Caco-2 (cell line): ENCODE results near the gene FIBCD1. TPM values are rescaled to one million over a fixed set of nuclear protein-coding genes. Genes with fewer than 3 reads are reported as not detected.

Experiments
- BruUV-seq: library from RNA; stranded (reverse); fragments of 400-500 nt; replicated peaks from 2 replicates; lab custom pipeline; 2021; lab: Mats Ljungman, UMichigan
- CTCF ChIA-PET: fragments of 300-600 bp; sonication (Branson Sonifier 250); formaldehyde crosslinking; loops from one replicate; lab custom pipeline; 2022; ENCODE audit warnings: antibody characterized with exemption; lab: Charles Lee
- POLR2A ChIA-PET: fragments of 300-600 bp; sonication (Branson Sonifier 250); formaldehyde crosslinking; loops from one replicate; lab custom pipeline; 2022; ENCODE audit warnings: antibody characterized with exemption; lab: Charles Lee
- DNase-seq, 2 experiments: peaks; one replicate each; pipeline versions ENCODE4 v3.0.0 to v3.0.0-alpha.2; 2020 to 2022
- H3K27me3 ChIP-seq: replicated peaks from 2 replicates; pipeline ENCODE4 v1.6.0; 2011; ENCODE audit warnings: low read length; ENCODE audit not compliant: control insufficient read depth, insufficient read depth
- H3K36me3 ChIP-seq: 2 replicates; pipeline ENCODE4 v1.5.1; 2011; ENCODE audit warnings: low read length; ENCODE audit not compliant: control insufficient read depth, insufficient read depth
- H3K4me1 ChIP-seq: fragments of 250-450 bp; sonication (Bioruptor Pico); 2 replicates; pipeline ENCODE4 v1.5.1; 2020; ENCODE audit warnings: mild to moderate bottlenecking
- H3K4me3 ChIP-seq: 2 replicates; pipeline ENCODE4 v1.5.1; 2011; ENCODE audit warnings: low read depth, mild to moderate bottlenecking, control low read depth, low read length
- H3K9me3 ChIP-seq: fragments of 250-450 bp; sonication (Bioruptor Pico); 2 replicates; pipeline ENCODE4 v1.5.1; 2020; ENCODE audit warnings: mild to moderate bottlenecking, moderate library complexity
- H3K27ac Mint-ChIP-seq: one replicate; pipeline ENCODE4 v1.8.0; 2022; ENCODE audit warnings: mixed read lengths; ENCODE audit not compliant: unreplicated experiment
- H3K27me3 Mint-ChIP-seq: one replicate; pipeline ENCODE4 v1.8.0; 2022; ENCODE audit warnings: mixed read lengths; ENCODE audit not compliant: insufficient read depth, unreplicated experiment
- H3K36me3 Mint-ChIP-seq: one replicate; pipeline ENCODE4 v1.8.0; 2022; ENCODE audit warnings: mild to moderate bottlenecking, mixed read lengths; ENCODE audit not compliant: insufficient read depth, unreplicated experiment
- H3K4me1 Mint-ChIP-seq: one replicate; pipeline ENCODE4 v1.8.0; 2022; ENCODE audit warnings: low read depth, mixed read lengths; ENCODE audit not compliant: unreplicated experiment
- H3K4me3 Mint-ChIP-seq: one replicate; pipeline ENCODE4 v1.8.0; 2022; ENCODE audit warnings: mild to moderate bottlenecking, moderate library complexity, mixed read lengths; ENCODE audit not compliant: unreplicated experiment
- H3K9me3 Mint-ChIP-seq: one replicate; pipeline ENCODE4 v1.8.0; 2022; ENCODE audit warnings: mixed read lengths; ENCODE audit not compliant: unreplicated experiment
- intact Hi-C: fragments of 100-400 bp; cut with micrococcal nuclease; formaldehyde crosslinking; loops from one replicate; pipeline ENCODE4 v1.10.0; 2022; ENCODE audit not compliant: unreplicated experiment
- total RNA-seq: library from RNA; stranded (reverse); gene quantifications from 2 replicates; pipeline ENCODE4 v1.2.3, GENCODE V29; 2022
- TF ChIP-seq, protein P1 (sequence below), 2 experiments: fragments of 200-600 bp in 1 of 2; IDR thresholded peaks; 1 replicate in 1 of 2; 2 replicates in 1 of 2; pipeline versions ENCODE4 v1.5.1 to v1.8.0; 2011 to 2022; ENCODE audit warnings: antibody characterized with exemption in 1 of 2, control low read depth in 1 of 2, inconsistent platforms in 1 of 2, low read depth in 1 of 2, low read length in 1 of 2, mild to moderate bottlenecking in 1 of 2, moderate library complexity in 1 of 2; ENCODE audit not compliant: insufficient read depth in 1 of 2, severe bottlenecking in 1 of 2, unreplicated experiment in 1 of 2

The FIBCD1 gene
- total RNA-seq, 1 experiment from 2014 or later, result not detected

DNA sequence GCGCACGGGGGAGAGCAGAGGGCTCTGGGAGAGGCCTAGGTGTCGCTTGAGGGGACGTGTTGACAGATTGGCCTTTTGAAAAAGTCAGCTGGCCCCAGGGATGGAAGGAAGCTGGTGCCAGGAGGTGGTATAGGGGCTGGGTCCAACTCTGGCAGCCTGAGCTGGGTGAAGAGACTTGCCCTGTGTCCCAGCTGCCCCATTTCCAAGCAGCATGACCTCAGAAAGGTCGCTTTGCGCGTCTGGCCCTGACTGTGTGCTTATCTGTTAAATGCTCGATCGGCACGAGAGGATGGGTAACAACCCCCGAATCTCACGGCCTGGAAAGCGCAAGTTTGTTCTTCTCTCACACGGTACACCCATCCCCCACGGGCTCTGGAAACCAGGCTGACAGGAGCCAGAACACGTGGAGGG, 38.8 kb upstream of the FIBCD1 start:
- CTCF ChIA-PET, result no interaction called here
- POLR2A ChIA-PET, result interaction anchor here (0.7 kb wide), 1 partner anchor 61 kb away, joined by 5 read pairs; no protein-coding TSS in a partner anchor

DNA sequence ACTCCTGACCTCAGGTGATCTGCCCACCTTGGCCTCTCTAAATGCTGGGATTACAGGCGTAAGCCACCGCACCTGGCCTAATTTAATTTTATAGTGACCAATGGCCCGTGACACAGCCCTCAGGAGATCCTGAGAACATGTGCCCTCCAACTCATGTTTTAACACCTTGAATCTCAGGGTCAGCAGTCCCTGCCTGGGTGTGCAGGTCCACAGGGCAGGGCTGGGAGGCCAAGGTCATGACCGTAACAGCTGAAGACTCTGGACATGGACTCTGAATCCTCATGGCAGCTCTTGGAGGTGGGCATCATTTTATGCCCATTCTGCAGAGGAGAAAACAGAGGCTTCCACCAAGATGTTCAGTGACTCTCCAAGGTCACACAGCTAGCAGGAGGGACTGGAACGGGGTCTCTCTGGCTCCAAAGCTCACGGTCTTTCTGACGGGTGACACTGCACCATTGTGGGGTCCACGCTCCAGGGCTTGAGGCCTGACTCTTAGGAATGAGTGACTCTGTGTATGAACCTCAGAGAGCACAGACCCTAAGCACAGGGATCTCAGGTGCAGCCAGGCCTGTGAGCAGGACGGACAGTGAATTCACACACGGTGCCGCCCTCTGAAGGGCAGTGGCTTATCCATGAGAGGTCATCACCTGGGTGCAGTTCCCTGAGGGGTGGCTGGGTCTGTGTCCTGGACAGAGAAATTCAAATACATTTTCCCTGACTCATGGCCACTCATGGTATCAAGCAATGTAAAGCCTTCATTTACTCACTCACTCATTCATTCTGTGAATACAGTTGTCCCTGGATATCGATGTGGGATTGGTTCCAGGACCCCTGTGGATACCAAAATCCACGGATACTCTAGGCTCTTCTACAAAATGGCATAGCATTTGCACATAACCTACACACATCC, 37.1 kb upstream of the FIBCD1 start:
- Mint-ChIP-seq H3K27ac (no peak overlapping the region), H3K4me3 (no peak overlapping the region), H3K9me3 (no peaks in the 10 kb centered on the region), H3K4me1 (no peaks in the 10 kb centered on the region), H3K36me3 (no peaks in the 10 kb centered on the region), H3K27me3 (peaks cover 16% of the 10 kb centered on the region)
- ChIA-PET CTCF (interaction anchor here (0.6 kb wide), 1 partner anchor 700 kb away, joined by 3 read pairs; no protein-coding TSS in a partner anchor), POLR2A (no interaction called here)
- Histone ChIP-seq H3K36me3 (no peaks in the 10 kb centered on the region), H3K4me3 (no peak overlapping the region), H3K27me3 (peaks cover 3% of the 10 kb centered on the region), H3K9me3 (no peaks in the 10 kb centered on the region), H3K4me1 (no peaks in the 10 kb centered on the region)
- TF ChIP-seq, protein P1, sequence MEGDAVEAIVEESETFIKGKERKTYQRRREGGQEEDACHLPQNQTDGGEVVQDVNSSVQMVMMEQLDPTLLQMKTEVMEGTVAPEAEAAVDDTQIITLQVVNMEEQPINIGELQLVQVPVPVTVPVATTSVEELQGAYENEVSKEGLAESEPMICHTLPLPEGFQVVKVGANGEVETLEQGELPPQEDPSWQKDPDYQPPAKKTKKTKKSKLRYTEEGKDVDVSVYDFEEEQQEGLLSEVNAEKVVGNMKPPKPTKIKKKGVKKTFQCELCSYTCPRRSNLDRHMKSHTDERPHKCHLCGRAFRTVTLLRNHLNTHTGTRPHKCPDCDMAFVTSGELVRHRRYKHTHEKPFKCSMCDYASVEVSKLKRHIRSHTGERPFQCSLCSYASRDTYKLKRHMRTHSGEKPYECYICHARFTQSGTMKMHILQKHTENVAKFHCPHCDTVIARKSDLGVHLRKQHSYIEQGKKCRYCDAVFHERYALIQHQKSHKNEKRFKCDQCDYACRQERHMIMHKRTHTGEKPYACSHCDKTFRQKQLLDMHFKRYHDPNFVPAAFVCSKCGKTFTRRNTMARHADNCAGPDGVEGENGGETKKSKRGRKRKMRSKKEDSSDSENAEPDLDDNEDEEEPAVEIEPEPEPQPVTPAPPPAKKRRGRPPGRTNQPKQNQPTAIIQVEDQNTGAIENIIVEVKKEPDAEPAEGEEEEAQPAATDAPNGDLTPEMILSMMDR (IDR thresholded peaks at IDR 0.05; ENCODE audit: insufficient read depth in 1 of 2, low read depth in 1 of 2, low read length in 1 of 2, severe bottlenecking in 1 of 2, unreplicated experiment in 1 of 2), result no peak
- intact Hi-C loops, result no loop called here
- no peak for DNase-seq
- no TSS peak for BruUV-seq

More for the DNA sequence above, 38.8 kb upstream of the FIBCD1 start:
- H3K27ac Mint-ChIP-seq, result no peak overlapping the region
- intact Hi-C loops, result no loop called here
- Histone ChIP-seq H3K4me1 (no peaks in the 10 kb centered on the region), H3K36me3 (no peaks in the 10 kb centered on the region), H3K9me3 (no peaks in the 10 kb centered on the region), H3K4me3 (no peak overlapping the region), H3K27me3 (peaks cover 1% of the 10 kb centered on the region; the same call in 1 of the 2 replicates)
- peaks cover 4% of the 10 kb centered on the region for H3K27me3 Mint-ChIP-seq
- TF ChIP-seq, protein P1 (IDR thresholded peaks at IDR 0.05; ENCODE audit: insufficient read depth in 1 of 2, low read depth in 1 of 2, low read length in 1 of 2, severe bottlenecking in 1 of 2, unreplicated experiment in 1 of 2), result no peak
- no peak overlapping the region for H3K4me3 Mint-ChIP-seq
- DNase-seq, result no peak
- H3K4me1 Mint-ChIP-seq, result no peaks in the 10 kb centered on the region
- no TSS peak for BruUV-seq
- no peaks in the 10 kb centered on the region for H3K9me3 Mint-ChIP-seq
- H3K36me3 Mint-ChIP-seq, result no peaks in the 10 kb centered on the region

DNA sequence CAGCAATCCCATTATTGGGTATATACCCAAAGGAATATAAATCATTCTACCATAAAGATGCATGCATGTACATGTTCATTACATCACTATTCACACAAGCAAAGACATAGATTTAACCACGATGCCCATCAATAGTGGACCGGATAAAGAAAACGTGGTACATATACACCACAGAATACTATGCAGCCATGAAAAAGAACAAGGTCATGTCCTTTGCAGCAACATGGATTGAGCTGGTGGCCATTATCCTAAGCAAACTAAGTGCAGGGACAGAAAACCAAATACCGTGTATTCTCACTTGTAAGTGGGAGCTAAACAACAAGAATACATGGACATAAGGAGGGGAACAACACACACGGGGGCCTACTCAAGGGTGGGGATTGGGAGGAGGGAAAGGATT, 36.1 kb upstream of the FIBCD1 start:
- ChIA-PET CTCF (interaction anchor here (0.6 kb wide), 1 partner anchor 699 kb away, joined by 3 read pairs; no protein-coding TSS in a partner anchor), POLR2A (no interaction called here)
- no peaks in the 10 kb centered on the region for H3K4me1 Mint-ChIP-seq
- no peaks in the 10 kb centered on the region for H3K9me3 ChIP-seq
- TF ChIP-seq, protein P1 (IDR thresholded peaks at IDR 0.05; ENCODE audit: insufficient read depth in 1 of 2, low read depth in 1 of 2, low read length in 1 of 2, severe bottlenecking in 1 of 2, unreplicated experiment in 1 of 2), result no peak
- BruUV-seq, result no TSS peak
- intact Hi-C loops, result no loop called here
- no peak overlapping the region for H3K27ac Mint-ChIP-seq
- no peaks in the 10 kb centered on the region for H3K9me3 Mint-ChIP-seq
- peaks cover 20% of the 10 kb centered on the region for H3K27me3 Mint-ChIP-seq
- no peaks in the 10 kb centered on the region for H3K36me3 ChIP-seq
- H3K4me1 ChIP-seq, result no peaks in the 10 kb centered on the region
- no peak overlapping the region for H3K4me3 ChIP-seq
- H3K27me3 ChIP-seq, result peaks cover 3% of the 10 kb centered on the region
- H3K4me3 Mint-ChIP-seq, result no peak overlapping the region
- no peak for DNase-seq
- no peaks in the 10 kb centered on the region for H3K36me3 Mint-ChIP-seq
